LNCAP (cell line): ENCODE data around the gene HAPLN2.

Experiments used
- CTCF ChIP-seq: fragments of 450-650 bp; IDR thresholded peaks from 2 replicates; pipeline ENCODE4 v1.5.1; 2017; ENCODE audit warnings: mild to moderate bottlenecking

The HAPLN2 gene

GRCh38 chr1:156655151-156655903, 36.1 kb downstream of the HAPLN2 start:
- no peak for TF ChIP-seq CTCF

DNA sequence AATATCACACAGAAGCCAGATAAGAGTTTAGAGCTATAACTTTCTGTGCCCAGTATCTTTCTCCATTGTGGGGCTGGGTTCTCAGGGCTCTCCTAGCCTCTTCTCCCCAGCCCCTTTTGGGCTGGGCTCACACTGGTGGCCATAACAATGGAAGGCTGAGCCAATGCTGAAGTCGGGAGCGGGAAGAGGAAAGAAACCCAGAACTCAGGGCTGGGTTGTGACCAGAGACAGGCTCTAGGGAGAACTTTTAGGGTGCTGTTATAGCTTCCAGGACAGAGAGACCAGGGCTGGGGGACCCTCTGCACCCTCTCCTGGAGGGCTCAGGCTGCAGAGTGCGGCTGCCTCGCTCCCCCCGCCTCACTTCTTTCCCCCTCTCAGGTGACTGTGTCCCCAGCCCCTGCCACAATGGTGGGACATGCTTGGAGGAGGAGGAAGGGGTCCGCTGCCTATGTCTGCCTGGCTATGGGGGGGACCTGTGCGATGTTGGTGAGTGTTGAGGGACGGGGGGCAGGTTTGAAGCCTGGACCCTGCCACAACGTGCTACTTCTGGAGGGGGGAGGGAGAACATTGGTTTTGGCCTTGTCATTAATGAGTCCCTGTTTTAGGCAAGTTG, 36.8 kb downstream of the HAPLN2 start:
- TF ChIP-seq CTCF, result no peak

DNA sequence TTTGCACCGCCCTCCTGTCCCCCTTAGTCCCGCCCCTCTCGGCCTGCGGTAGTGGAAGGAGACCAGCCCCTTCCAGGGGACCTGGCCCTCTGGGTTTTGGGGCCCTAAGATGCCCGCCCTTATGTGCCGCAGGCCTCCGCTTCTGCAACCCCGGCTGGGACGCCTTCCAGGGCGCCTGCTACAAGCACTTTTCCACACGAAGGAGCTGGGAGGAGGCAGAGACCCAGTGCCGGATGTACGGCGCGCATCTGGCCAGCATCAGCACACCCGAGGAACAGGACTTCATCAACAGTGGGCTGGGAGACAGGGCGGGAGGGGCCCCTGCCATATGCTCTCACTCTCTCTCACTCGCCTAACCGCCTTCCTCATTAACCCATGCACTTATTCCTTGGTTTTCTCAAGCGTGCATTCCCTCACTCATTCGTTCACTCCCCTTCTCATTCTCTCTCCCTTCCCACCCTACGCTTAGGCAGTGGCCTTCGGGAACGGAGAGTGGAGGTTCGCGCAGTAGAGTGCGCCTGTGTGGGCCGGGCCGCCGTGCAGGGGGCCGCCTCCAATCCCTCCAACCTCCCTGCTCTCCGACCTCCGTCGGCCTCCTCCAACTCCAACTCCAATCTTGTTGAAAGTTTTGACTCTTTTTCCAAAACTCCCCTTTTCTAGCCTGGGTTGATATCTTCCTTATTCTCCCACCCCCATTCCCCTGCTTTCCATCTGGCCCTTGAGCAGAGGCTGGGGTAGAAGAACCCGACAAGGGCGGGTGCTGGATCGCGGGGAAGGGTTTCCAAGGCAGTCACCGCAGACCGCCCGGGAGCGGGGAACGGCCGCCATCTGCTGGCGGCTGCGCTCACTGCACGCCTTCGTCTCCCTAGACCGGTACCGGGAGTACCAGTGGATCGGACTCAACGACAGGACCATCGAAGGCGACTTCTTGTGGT, 37.9 kb downstream of the HAPLN2 start:
- peak; percentile 98 for TF ChIP-seq CTCF

DNA sequence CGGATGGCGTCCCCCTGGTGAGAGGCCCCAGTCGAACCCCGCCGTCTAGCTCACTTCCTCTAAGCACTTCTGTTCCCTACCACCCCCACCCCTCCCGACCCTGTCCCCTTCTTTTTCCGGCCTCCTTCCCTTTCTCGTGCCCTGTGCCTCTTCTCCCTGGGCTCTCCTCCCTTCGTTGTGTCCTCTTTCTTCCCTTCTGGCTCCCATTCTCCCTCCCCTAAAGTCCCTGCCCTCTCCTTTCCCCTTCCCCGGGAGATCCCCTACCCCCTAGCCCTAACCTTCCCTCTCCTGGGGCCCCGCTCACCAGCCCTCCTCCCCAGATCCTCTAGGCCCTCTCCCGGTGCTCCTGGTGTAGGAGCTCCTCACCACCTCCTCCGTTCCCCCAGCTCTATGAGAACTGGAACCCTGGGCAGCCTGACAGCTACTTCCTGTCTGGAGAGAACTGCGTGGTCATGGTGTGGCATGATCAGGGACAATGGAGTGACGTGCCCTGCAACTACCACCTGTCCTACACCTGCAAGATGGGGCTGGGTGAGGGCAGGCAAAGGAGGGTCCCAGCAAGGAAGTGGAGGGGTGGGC, 38.6 kb downstream of the HAPLN2 start:
- TF ChIP-seq CTCF, result peak; percentile 11; the same call in 1 of the 2 replicates

DNA sequence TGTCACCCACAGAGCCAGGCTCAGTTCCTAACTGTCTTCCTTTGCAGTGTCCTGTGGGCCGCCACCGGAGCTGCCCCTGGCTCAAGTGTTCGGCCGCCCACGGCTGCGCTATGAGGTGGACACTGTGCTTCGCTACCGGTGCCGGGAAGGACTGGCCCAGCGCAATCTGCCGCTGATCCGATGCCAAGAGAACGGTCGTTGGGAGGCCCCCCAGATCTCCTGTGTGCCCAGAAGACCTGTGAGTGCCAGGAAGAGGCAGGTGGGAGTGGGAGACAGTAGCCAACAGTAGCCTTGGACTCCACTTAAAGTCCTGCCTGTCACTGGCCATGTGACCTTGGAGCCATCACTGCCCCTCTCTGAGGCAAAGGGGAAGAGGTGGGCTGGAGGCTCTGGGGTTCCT, 39.3 kb downstream of the HAPLN2 start:
- TF ChIP-seq CTCF, result no peak

DNA sequence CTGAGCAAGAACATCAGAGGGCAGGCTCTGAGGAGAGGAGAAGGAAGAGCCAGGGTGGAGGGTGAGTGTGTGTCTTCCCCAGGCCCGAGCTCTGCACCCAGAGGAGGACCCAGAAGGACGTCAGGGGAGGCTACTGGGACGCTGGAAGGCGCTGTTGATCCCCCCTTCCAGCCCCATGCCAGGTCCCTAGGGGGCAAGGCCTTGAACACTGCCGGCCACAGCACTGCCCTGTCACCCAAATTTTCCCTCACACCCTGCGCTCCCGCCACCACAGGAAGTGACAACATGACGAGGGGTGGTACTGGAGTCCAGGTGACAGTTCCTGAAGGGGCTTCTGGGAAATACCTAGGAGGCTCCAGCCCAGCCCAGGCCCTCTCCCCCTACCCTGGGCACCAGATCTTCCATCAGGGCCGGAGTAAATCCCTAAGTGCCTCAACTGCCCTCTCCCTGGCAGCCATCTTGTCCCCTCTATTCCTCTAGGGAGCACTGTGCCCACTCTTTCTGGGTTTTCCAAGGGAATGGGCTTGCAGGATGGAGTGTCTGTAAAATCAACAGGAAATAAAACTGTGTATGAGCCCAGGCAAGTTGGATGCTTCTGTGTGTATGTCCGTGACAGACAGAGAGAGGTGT, 39.8 kb downstream of the HAPLN2 start:
- no peak for TF ChIP-seq CTCF

GRCh38 chr1:156659661-156659987, 40.4 kb downstream of the HAPLN2 start:
- TF ChIP-seq CTCF, result no peak
